Ammon's horn (tissue), 1 donor: ENCODE measurements around the gene CNPY4.
"Not testable (repeated sequence)": the region's sequence is repeated elsewhere in the genome, so short reads cannot be mapped to it uniquely, and the experiment has no call there.

ENCODE experiments used
- DNase-seq: peaks from one replicate; pipeline ENCODE4 v3.0.0-alpha.2; 2016; ENCODE audit warnings: low spot score

Gene CNPY4

GRCh38 chr7:100119970-100120732 is 717 bp downstream of the CNPY4 start:
- DNase-seq, result peak; percentile 82

- DNase-seq, result no peak
Measured at GRCh38 chr7:100120733-100121036, 1.3 kb downstream of the CNPY4 start.

- DNase-seq, result no peak
Measured at GRCh38 chr7:100122067-100122466, 2.6 kb downstream of the CNPY4 start.

DNA sequence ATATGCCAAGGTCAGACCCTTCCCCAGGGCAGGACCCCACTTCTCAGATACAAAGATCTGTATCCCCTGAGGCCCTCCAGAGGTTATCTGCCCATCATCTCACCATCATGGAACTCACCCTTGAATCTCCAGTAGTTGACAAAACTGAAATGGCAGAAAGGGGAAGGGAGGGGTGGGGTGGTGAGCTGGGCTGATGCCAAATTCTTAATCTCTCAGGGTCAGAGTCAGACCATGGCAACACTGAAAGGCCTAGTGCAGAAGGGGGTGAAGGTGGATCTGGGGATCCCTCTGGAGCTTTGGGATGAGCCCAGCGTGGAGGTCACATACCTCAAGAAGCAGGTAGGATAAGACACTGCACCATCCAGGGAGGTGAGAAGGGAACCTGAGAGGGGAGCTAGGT is 3.1 kb downstream of the CNPY4 start:
- no peak for DNase-seq

DNA sequence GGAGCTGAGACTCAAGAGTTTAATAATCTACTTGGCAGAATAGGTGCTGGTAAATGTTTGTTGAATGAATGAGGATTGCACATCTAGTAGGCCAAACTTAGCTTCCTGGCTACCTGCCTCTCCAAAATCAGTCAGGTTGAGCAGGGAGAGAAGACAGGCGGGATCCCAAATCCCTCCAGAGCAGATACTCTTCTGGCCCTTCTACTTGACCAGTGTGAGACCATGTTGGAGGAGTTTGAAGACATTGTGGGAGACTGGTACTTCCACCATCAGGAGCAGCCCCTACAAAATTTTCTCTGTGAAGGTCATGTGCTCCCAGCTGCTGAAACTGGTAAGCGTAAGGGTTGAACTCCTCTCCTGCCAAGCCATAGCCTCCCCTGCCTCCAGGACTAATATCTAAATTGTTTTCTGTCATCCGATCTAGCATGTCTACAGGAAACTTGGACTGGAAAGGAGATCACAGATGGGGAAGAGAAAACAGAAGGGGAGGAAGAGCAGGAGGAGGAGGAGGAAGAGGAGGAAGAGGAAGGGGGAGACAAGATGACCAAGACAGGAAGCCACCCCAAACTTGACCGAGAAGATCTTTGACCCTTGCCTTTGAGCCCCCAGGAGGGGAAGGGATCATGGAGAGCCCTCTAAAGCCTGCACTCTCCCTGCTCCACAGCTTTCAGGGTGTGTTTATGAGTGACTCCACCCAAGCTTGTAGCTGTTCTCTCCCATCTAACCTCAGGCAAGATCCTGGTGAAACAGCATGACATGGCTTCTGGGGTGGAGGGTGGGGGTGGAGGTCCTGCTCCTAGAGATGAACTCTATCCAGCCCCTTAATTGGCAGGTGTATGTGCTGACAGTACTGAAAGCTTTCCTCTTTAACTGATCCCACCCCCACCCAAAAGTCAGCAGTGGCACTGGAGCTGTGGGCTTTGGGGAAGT is 5.1 kb downstream of the CNPY4 start:
- DNase-seq, result no peak

GRCh38 chr7:100126239-100126930 is 7.0 kb downstream of the CNPY4 start:
- DNase-seq, result no peak

DNA sequence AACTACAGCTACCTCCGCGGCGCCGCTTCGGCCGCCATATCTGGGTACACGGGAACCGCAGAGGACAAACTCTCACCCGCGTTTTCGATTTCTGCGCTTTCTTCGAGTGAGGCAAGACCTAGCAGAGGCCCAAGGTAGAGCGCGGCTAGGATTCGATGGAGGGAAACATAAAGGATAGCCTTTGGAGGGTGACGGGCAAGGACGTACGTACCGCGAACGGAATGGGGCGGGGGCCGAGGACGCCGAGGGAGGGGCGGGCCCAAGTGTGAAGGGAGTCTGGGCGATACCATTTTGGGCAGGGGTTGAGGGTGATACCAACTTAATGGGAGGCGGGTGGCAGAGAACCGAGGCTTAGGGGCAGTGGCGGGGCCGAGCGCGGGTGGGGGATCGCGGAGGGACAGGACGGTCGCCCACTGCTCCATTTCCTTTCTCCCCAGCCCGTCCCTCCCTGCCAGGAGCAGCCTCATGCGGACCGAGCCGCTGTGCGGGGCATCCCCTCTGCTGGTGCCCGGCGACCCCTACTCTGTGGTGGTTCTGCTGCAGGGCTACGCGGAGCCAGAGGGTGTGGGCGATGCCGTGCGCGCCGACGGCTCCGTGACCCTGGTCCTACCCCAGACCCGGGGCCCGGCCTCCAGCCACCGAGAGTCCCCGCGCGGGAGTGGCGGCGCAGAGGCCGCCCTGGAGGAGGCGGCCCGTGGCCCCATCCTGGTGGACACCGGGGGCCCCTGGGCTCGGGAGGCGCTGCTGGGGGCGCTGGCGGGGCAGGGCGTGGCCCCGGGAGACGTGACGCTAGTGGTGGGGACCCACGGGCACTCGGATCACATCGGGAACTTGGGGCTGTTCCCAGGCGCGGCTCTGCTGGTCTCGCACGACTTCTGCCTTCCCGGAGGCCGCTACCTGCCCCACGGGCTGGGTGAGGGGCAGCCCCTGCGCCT is 7.8 kb downstream of the CNPY4 start, which contains the start of gene MBLAC1:
Gene MBLAC1, plus strand, starts transcription at position 37 of the 935 bp plus-strand sequence. Its CDS starts 429 bp downstream, at position 466.
- peak; percentile 96 for DNase-seq

DNA sequence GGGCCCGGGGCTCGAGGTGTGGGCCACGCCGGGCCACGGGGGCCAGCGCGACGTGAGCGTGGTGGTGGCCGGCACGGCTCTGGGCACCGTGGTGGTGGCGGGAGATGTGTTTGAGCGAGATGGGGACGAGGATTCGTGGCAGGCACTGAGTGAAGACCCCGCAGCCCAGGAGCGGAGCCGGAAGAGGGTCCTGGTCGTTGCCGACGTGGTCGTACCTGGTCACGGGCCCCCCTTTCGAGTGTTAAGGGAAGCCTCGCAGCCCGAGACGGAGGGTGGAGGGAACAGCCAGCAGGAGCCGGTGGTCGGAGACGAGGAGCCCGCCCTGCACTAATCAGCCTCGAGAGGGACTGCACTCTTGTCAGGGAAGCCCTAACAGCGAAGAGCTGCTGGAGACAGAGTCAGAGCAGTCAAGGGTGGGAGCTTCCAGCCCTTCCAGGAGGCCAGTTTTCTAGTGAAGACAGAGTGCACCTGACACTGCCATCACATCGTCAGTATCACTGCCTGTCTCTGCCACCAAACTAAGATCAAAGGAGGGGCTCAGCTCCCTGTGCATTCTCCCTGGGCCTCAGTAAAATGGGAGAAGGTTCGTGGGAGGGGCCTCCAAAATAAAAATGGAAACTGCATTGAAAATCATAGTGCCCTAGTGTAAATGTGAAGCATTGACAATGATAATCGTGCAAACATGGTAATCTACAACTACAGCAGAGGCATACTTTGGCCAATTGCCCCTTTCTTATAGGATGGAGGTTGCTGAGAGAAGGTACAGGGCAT is 8.6 kb downstream of the CNPY4 start:
- DNase-seq, result peak; percentile 20

GRCh38 chr7:100128637-100128963 is 9.2 kb downstream of the CNPY4 start:
- no peak for DNase-seq

GRCh38 chr7:100130220-100130607 is 10.8 kb downstream of the CNPY4 start:
- not testable (repeated sequence) for DNase-seq

- DNase-seq, result peak; percentile 77
Measured at GRCh38 chr7:100130608-100131453, 11.4 kb downstream of the CNPY4 start.

GRCh38 chr7:100132126-100132525 is 12.7 kb downstream of the CNPY4 start:
- DNase-seq, result no peak

GRCh38 chr7:100132697-100133151 is 13.3 kb downstream of the CNPY4 start:
- DNase-seq, result peak; percentile 80

DNA sequence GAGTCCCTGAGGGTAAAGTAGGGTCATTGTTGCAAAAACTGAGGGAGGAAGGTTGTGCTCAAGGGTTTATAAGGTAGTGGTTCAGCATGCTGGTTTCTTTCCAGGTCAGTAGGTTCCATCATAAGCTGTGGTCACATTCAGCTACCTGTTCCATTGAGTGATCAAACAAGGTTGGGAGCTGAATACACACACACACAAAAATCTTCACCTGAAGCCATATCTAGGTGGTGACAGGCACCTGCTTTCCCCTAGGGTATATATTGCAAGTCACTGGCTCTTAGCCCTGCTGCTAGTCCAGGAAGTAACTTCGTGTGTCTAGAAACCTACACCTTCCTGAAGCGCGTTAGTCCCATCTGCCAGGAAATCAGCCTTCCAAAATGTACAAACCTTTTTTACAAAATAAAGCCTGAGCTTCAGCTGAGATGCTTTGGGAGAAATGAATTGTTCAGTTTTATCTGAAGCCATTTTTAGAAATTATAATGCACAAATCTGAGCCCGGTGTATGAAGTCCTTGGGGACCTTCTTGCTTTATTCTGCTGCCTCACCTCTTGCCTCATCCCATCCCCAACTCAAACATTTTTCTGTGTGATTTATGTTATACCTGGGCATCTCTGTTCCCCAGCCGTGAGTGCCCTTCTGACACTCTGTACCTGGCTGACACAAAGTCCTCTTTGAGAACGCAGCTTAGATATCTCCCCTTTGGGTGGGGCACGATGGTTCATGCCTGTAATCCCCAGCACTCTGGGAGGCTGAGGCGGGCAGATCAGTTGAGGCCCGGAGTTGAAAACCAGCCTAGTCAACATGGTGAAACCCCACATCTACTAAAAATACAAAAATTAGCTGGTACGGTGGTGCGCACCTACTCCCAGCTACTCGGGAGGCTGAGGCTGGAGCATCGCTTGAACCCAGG is 18.7 kb downstream of the CNPY4 start:
- DNase-seq, result no peak

DNA sequence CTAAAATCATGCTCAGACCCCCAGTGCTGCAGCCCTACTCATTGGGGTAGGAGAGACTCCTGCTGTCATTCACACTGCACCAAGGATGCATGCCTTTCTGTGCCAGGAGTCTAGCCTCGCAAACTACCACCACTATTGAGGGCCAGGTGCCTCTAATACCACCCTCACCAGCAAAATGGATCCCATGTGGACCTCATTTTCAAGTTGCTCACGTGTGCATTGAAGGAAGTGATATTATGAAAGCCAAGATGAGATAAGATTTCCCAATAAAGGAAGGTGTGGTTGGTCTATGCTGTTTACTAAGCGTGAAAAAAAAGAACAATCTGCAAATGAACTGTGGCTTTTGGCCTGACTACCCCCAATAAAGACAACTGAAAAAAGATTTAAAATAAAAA is 22.1 kb downstream of the CNPY4 start:
- DNase-seq, result no peak

DNA sequence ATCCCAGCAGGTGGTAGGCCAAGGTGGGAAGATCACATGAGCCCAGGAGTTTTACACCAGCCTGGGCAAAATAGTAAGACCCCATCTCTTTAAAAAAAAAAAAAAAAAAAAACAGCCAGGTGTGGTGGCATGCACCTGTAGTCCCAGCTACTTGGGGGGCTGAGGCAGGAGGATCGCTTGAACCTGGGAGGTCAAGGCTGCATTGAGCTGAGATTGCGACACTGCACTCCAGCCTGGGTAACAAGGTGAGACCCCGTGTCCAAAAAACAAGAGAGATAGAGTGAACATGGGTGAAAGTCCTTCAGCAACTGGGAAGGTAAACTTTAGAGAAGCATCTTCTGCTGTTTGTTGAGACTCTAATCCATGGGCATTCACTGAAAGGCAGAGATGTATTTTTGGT is 23.0 kb downstream of the CNPY4 start:
- no peak for DNase-seq

- not testable (repeated sequence) for DNase-seq
Measured at GRCh38 chr7:100146350-100146749, 26.9 kb downstream of the CNPY4 start.

DNA sequence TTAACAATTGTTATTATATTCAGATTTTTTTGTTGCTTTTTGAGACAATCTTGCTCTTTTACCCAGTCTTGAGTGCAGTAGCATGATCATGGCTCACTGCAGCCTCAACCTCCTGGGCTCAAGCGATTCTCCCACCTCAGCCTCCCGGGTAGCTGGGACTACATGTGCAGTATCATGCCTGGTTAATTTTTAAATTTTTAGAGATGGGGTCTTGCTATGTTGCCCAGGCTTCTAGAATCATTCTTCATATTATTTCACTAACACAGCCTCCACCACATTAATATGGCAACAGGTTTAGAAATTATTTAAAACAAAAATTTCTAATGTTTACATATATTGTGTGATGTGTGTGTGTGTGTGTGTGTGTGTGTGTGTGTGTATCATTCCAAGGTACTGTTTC is 27.8 kb downstream of the CNPY4 start:
- no peak for DNase-seq

GRCh38 chr7:100148225-100148558 is 28.8 kb downstream of the CNPY4 start:
- no peak for DNase-seq
